Endothelial cell of umbilical vein (primary cell): ENCODE measurements around the gene NWD2.

Experiments
- CTCF ChIP-seq, 2 donors: IDR thresholded peaks; 1 replicate in 1 of 2; 2 replicates in 1 of 2; pipeline ENCODE4 v1.5.1; 2011; ENCODE audit warnings: low read length in 2 of 2, mild to moderate bottlenecking in 2 of 2, moderate library complexity in 2 of 2, control low read depth in 1 of 2, inconsistent platforms in 1 of 2, low read depth in 1 of 2; ENCODE audit not compliant: insufficient read depth in 1 of 2; ENCODE audit errors: extremely low read depth in 1 of 2
- EZH2 ChIP-seq: IDR thresholded peaks from 2 replicates; pipeline ENCODE4 v1.6.1; 2012; ENCODE audit warnings: borderline replicate concordance, low read depth, mild to moderate bottlenecking, moderate library complexity, low read length, inconsistent platforms; ENCODE audit not compliant: severe bottlenecking
- MAX ChIP-seq: IDR thresholded peaks from 2 replicates; pipeline ENCODE4 v1.6.1; 2011; ENCODE audit not compliant: insufficient read depth, insufficient read length
- POLR2A ChIP-seq: IDR thresholded peaks from 2 replicates; pipeline ENCODE4 v1.6.1; 2012; ENCODE audit warnings: low read depth, mild to moderate bottlenecking, control low read depth, low read length
- POLR2AphosphoS5 ChIP-seq: IDR thresholded peaks from 2 replicates; pipeline ENCODE4 v1.6.1; 2012; ENCODE audit warnings: low read depth, mild to moderate bottlenecking, control low read depth, low read length, moderate library complexity; ENCODE audit not compliant: insufficient read depth

- no peak for TF ChIP-seq CTCF (IDR thresholded peaks at IDR 0.05; ENCODE audit: extremely low read depth in 1 of 2, insufficient read depth in 1 of 2, low read depth in 1 of 2, low read length in 2 of 2)
- TF ChIP-seq POLR2AphosphoS5, result no peak
- TF ChIP-seq POLR2A, result no peak
- TF ChIP-seq EZH2, result no peak
- TF ChIP-seq MAX, result no peak
Measured at GRCh38 chr4:37389366-37389765, 144.8 kb downstream of the NWD2 start.
